Muscle of leg (tissue), 11 donors: ENCODE data around the gene EXOC3L4. TPM values are rescaled to one million over a fixed set of nuclear protein-coding genes. Genes with fewer than 3 reads are reported as not detected.
"Not testable (repeated sequence)": the region's sequence is repeated elsewhere in the genome, so short reads cannot be mapped to it uniquely, and the experiment has no call there.

Experiments used
- DNase-seq: peaks from one replicate; pipeline ENCODE4 v3.0.0; 2013
- H3K27ac ChIP-seq: one replicate; pipeline ENCODE4 v1.5.1; 2013; ENCODE audit warnings: mild to moderate bottlenecking, low read length, control low read depth
- H3K27me3 ChIP-seq: one replicate; pipeline ENCODE4 v1.6.1; 2013; ENCODE audit warnings: low read length; ENCODE audit not compliant: control insufficient read depth, insufficient read depth
- H3K36me3 ChIP-seq: one replicate; pipeline ENCODE4 v1.6.1; 2013; ENCODE audit warnings: low read length; ENCODE audit not compliant: control insufficient read depth, insufficient read depth
- H3K4me1 ChIP-seq: one replicate; pipeline ENCODE4 v1.6.1; 2013; ENCODE audit warnings: low read length; ENCODE audit not compliant: control insufficient read depth, insufficient read depth
- H3K4me3 ChIP-seq: one replicate; pipeline ENCODE4 v1.5.1; 2013; ENCODE audit warnings: low read length, control low read depth
- H3K9me3 ChIP-seq: replicated peaks from 2 replicates; pipeline ENCODE4 v1.6.1; 2013; ENCODE audit warnings: low read depth, low read length; ENCODE audit not compliant: control insufficient read depth
- WGBS: methylation state at CpG from one replicate; pipeline ENCODE4 v1.1.5; 2013; ENCODE audit warnings: missing lambda C conversion rate; ENCODE audit not compliant: insufficient coverage; 5-methylcytosine and 5-hydroxymethylcytosine counted together
- polyA plus RNA-seq, 8 donors: library from polyadenylated mRNA; unstranded; fragments of 120-200 nt; gene quantifications; one replicate each; pipeline versions ENCODE4 v1.2.1 to v1.2.3, GENCODE V29; 2013; ENCODE audit warnings: inconsistent platforms in 1 of 8, low replicate concordance in 1 of 8; ENCODE audit not compliant: insufficient read length in 8 of 8, insufficient read depth in 1 of 8
- total RNA-seq: library from RNA; stranded (reverse); fragments of 120-200 nt; gene quantifications from one replicate; pipeline ENCODE4 v1.2.4, GENCODE V29; 2013

Gene EXOC3L4
- total and polyA plus RNA-seq, 9 donors: 0.23 to 1.6 (median 0.62) TPM; not detected in 1

GRCh38 chr14:103115086-103115679 lies 20.7 kb downstream of the EXOC3L4 start:
- not testable (repeated sequence) for H3K4me3 ChIP-seq, H3K27me3 ChIP-seq, H3K9me3 ChIP-seq, H3K36me3 ChIP-seq, DNase-seq
- WGBS: 51% methylated on average over 8 of the region's 12 CpGs
- Histone ChIP-seq H3K27ac (peak overlapping the region; percentile 79), H3K4me1 (peaks cover 65% of the 10 kb centered on the region)

GRCh38 chr14:103115845-103116572 lies 21.5 kb downstream of the EXOC3L4 start:
- Histone ChIP-seq H3K27ac (no peak overlapping the region), H3K4me1 (peaks cover 65% of the 10 kb centered on the region), H3K9me3 (no peaks in the 10 kb centered on the region), H3K27me3 (no peaks in the 10 kb centered on the region), H3K4me3 (no peak overlapping the region), H3K36me3 (no peaks in the 10 kb centered on the region)
- DNase-seq: no peak
- 87% methylated on average over 8 of the region's 10 CpGs for WGBS

GRCh38 chr14:103116636-103117035 lies 22.1 kb downstream of the EXOC3L4 start:
- H3K27ac ChIP-seq: no peak overlapping the region
- H3K4me1 ChIP-seq: peaks cover 65% of the 10 kb centered on the region
- no peaks in the 10 kb centered on the region for H3K9me3 ChIP-seq
- no peaks in the 10 kb centered on the region for H3K36me3 ChIP-seq
- 86% methylated on average over 15 of the region's 17 CpGs for WGBS
- H3K4me3 ChIP-seq: no peak overlapping the region
- DNase-seq: no peak
- H3K27me3 ChIP-seq: no peaks in the 10 kb centered on the region

GRCh38 chr14:103117499-103117898 lies 23.0 kb downstream of the EXOC3L4 start:
- WGBS: no CpG with 5 or more reads among the region's 7 CpGs
- not testable (repeated sequence) for H3K36me3 ChIP-seq, H3K27me3 ChIP-seq, H3K4me3 ChIP-seq, H3K9me3 ChIP-seq, DNase-seq
- Histone ChIP-seq H3K4me1 (peaks cover 64% of the 10 kb centered on the region), H3K27ac (peak overlapping the region; percentile 57)

GRCh38 chr14:103118018-103118662 lies 23.6 kb downstream of the EXOC3L4 start:
- H3K36me3 ChIP-seq: no peaks in the 10 kb centered on the region
- WGBS: 5% methylated on average over 2 of the region's 10 CpGs
- H3K4me1 ChIP-seq: peaks cover 63% of the 10 kb centered on the region
- DNase-seq: peak; percentile 97
- H3K27me3 ChIP-seq: peaks cover 4% of the 10 kb centered on the region
- no peak overlapping the region for H3K4me3 ChIP-seq
- H3K9me3 ChIP-seq: no peaks in the 10 kb centered on the region
- H3K27ac ChIP-seq: peak overlapping the region; percentile 88

GRCh38 chr14:103118663-103119404 lies 24.3 kb downstream of the EXOC3L4 start:
- peaks cover 62% of the 10 kb centered on the region for H3K4me1 ChIP-seq
- peaks cover 6% of the 10 kb centered on the region for H3K27me3 ChIP-seq
- no peak overlapping the region for H3K4me3 ChIP-seq
- H3K27ac ChIP-seq: peak overlapping the region; percentile 88
- H3K9me3 ChIP-seq: no peaks in the 10 kb centered on the region
- no peaks in the 10 kb centered on the region for H3K36me3 ChIP-seq
- WGBS: 60% methylated on average over 5 of the region's 9 CpGs
- DNase-seq: peak; percentile 69

- Histone ChIP-seq H3K27me3 (peaks cover 10% of the 10 kb centered on the region), H3K4me1 (peaks cover 64% of the 10 kb centered on the region)
- H3K27ac ChIP-seq, H3K36me3 ChIP-seq, DNase-seq, H3K4me3 ChIP-seq, H3K9me3 ChIP-seq: not testable (repeated sequence)
- WGBS: no CpG with 5 or more reads among the region's 8 CpGs
These were observed 25.0 kb downstream of the EXOC3L4 start for GRCh38 chr14:103119527-103119926.

GRCh38 chr14:103121121-103121845 lies 26.8 kb downstream of the EXOC3L4 start:
- 29% methylated on average over 16 of the region's 18 CpGs for WGBS
- Histone ChIP-seq H3K36me3 (peaks cover 6% of the 10 kb centered on the region), H3K4me1 (peaks cover 81% of the 10 kb centered on the region), H3K9me3 (no peaks in the 10 kb centered on the region), H3K27me3 (peaks cover 24% of the 10 kb centered on the region), H3K4me3 (no peak overlapping the region), H3K27ac (peak overlapping the region; percentile 91)
- DNase-seq: no peak

GRCh38 chr14:103121846-103122584 lies 27.5 kb downstream of the EXOC3L4 start:
- WGBS: 2% methylated on average over 7 of the region's 23 CpGs
- peaks cover 86% of the 10 kb centered on the region for H3K4me1 ChIP-seq
- peak; percentile 95 for DNase-seq
- peaks cover 7% of the 10 kb centered on the region for H3K36me3 ChIP-seq
- peaks cover 27% of the 10 kb centered on the region for H3K27me3 ChIP-seq
- no peaks in the 10 kb centered on the region for H3K9me3 ChIP-seq
- H3K4me3 ChIP-seq: peak overlapping the region; percentile 4
- peak overlapping the region; percentile 97 for H3K27ac ChIP-seq
